ENCODE measurements around the gene NLRP5.
"Not testable (repeated sequence)": the region's sequence is repeated elsewhere in the genome, so short reads cannot be mapped to it uniquely, and the experiment has no call there.

Gene NLRP5

GRCh38 chr19:55962186-55962585 lies 24.4 kb upstream of the NLRP5 start:
- TF ChIP-seq, protein P1, sequence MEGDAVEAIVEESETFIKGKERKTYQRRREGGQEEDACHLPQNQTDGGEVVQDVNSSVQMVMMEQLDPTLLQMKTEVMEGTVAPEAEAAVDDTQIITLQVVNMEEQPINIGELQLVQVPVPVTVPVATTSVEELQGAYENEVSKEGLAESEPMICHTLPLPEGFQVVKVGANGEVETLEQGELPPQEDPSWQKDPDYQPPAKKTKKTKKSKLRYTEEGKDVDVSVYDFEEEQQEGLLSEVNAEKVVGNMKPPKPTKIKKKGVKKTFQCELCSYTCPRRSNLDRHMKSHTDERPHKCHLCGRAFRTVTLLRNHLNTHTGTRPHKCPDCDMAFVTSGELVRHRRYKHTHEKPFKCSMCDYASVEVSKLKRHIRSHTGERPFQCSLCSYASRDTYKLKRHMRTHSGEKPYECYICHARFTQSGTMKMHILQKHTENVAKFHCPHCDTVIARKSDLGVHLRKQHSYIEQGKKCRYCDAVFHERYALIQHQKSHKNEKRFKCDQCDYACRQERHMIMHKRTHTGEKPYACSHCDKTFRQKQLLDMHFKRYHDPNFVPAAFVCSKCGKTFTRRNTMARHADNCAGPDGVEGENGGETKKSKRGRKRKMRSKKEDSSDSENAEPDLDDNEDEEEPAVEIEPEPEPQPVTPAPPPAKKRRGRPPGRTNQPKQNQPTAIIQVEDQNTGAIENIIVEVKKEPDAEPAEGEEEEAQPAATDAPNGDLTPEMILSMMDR (conservative IDR thresholded peaks at IDR 0.05) = no peak
- H3K27ac ChIP-seq = no peak overlapping the region

DNA sequence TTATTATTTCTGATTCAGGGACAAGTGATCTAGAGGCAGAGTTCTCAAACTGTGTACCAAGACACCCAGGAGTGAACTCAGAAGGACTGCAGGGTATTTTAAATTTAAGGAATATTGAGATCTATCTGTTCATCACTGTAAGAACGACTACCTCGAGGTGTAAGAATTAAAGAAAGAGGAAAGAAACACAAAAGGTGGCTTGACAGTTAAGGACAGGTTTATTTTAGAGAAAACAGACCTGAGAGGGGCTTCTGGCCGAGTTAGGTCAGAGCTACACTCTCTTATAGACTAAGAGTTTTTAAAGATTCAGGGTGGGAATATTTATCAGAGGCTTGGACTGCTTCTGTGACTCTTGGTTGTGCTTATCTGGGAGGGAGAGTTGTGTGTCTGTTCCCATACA lies 12.6 kb upstream of the NLRP5 start:
- no peak overlapping the region for H3K27ac ChIP-seq
- TF ChIP-seq, protein P1 (conservative IDR thresholded peaks at IDR 0.05) = no peak

DNA sequence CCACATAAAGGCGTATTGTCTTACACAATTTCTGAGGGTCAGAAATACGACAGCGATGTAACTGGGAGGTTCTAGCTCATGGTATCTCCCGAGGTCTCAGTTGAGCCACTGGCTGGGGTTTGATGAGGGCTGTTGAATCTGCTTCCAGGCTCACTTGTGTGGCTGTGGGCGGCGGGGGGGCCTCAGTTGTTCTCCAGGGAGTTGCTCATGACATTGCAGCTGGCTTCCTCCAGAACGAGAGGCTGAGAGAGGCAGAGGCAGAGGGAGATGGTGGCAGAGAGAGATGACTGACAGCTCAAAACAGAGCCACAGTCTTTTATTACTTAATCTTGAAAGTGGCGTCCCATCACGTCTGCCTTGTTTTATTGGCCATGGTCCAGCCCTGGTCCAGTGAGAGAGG lies 6.2 kb upstream of the NLRP5 start:
- no peak overlapping the region for H3K27ac ChIP-seq
- TF ChIP-seq, protein P1 (conservative IDR thresholded peaks at IDR 0.05) = no peak

- no peak overlapping the region for H3K27ac ChIP-seq
- TF ChIP-seq, protein P1 (conservative IDR thresholded peaks at IDR 0.05) = no peak
Measured at GRCh38 chr19:55985254-55985653, 1.3 kb upstream of the NLRP5 start.

DNA sequence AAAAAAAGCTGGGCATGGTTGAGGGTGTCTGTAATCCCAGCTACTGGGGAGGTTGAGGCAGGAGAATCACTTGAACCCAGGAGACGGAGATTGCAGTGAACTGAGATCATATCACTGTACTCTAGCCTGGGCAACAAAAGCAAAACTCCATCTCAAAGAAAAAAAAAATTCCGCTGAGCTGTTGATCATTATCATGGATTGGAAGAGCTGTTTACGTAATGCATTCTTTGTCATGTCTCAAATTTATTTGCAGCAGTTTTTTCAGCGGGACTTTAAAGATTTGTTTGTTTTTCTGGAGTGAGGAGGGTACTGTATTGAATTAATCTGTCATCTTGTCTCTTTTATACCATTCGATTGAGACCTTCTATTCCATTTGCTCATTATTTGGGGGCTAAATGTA lies 4.3 kb downstream of the NLRP5 start:
- TF ChIP-seq, protein P1 (conservative IDR thresholded peaks at IDR 0.05) = no peak
- no peak overlapping the region for H3K27ac ChIP-seq

DNA sequence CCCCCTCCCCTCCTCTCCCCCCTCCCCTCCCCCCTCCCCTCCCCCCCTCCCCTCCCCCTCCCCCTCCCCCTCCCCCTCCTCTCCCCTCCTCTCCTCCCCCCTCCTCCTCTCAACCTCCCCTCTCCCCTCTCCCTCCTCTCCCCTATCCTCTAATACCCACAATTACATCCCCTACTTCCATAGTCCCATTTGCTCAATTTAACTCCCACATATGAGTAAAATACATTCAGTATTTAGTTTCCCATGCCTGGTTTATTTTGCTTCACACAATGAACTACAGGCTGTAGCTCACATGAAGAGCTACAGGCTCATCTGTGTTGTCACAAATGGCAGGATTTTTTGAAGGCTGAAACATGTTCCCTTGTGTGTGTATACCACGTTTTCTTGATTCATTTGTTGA lies 6.9 kb downstream of the NLRP5 start:
- no peak overlapping the region for H3K27ac ChIP-seq
- TF ChIP-seq, protein P1 (conservative IDR thresholded peaks at IDR 0.05) = no peak

DNA sequence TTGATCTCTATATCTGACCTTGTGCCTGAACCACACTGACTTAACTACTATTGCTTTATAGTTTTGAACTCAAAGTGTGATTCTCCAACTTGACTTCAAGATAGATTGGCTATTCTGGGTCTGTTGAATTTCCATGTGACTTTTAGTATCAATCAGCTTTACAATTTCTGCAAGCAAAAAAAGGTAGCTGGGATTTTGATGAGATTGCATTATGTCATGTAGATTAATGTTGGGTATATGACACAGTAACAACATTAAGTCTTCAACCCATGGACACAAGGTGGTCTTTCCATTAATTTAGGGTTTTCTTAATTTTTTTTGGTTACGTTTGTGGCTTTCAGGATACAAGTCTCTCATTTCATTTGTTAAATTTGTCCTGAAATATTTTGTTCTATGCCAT lies 28.2 kb downstream of the NLRP5 start:
- TF ChIP-seq, protein P1 (conservative IDR thresholded peaks at IDR 0.05) = no peak
- no peak overlapping the region for H3K27ac ChIP-seq

DNA sequence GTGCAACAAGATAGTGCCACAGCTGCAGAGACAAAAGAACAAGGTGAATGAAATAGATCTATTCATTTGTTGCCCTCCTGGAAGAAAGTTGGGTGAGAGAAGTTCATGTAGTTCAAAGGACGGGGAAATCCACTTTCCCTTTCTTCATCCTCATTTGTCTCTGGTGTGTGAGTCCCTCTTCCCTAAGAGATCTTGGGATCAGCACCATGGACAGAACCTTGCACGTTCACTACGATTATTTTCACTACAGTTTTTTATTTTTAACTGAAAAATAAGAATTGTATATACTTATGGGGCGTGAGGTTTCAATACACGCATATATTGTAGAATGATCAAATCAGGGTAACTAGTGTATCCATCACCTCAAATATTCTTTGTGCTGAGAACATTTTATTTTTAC lies 29.2 kb downstream of the NLRP5 start:
- TF ChIP-seq, protein P1 (conservative IDR thresholded peaks at IDR 0.05) = no peak

DNA sequence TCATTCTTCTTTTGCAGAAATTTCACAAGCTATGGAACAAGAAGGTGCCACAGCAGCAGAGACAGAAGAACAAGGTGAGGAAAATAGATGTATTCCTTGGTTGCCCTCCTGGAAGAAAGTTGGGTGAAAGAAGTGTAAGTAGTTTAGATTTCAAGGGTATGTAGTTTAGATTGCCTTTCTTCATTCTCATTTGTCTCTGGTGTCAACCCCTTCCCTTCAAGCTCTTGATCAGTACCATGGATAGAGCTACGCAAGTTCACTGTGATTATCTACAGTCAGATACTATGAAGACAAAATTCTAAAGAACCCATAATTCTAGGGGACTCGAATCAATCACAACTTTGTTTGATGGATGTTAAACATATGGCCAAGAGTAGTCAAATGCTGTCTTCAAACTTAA lies 32.8 kb downstream of the NLRP5 start:
- H3K27ac ChIP-seq = not testable (repeated sequence)

More for the DNA sequence above, 29.2 kb downstream of the NLRP5 start:
- no peak overlapping the region for H3K27ac ChIP-seq

GRCh38 chr19:56020355-56020975 lies 33.9 kb downstream of the NLRP5 start:
- H3K27ac ChIP-seq = not testable (repeated sequence)

Measured in VCaP (cell line).